ENCODE data around the gene SLC9A5.

Gene SLC9A5

DNA sequence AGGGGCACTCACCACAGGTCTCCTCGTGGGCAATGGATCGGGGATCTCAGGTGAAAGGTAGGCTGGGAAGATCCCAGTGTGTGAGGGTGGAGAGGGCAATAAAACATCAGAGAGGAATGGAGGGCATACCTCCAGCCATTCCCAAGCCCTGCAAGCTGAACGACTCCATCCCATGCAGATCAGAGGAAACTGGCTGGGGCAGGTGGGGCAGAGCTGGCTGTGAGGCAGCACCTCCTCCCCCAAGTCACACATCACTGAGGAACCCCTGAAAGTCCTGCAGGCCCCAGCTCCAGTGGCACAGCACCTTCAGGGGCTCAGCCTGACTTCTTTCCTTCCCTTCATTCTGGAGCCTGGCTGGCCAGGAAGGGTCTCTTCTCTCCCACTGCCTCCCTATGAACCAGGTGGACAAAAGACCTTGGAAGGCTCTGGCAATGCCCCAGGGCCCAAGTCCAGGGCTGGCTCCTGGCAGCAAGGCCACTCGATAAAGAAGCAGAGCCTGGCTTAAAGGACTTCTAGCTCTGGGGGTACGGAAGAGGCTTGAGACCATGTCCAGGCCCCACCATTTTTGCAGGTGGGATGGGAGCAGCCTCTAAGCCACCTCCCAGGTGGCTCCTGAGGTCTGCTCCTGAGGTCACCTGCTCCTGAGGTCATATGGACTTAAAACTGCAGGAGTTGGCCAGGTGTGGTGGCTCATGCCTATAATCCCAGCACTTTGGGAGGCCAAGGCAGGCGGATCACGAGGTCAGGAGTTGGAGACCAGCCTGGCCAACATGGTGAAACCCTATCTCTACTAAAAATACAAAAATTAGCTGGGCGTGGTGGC is 35.4 kb upstream of the SLC9A5 start:
- in situ Hi-C loops (cut with HindIII; ENCODE audit: low sequenced_read_pairs): no loop called here

GRCh38 chr16:67215706-67216105 is 33.1 kb upstream of the SLC9A5 start:
- in situ Hi-C loops (cut with HindIII; ENCODE audit: low sequenced_read_pairs): loop anchor here (5.0 kb wide), 2 partner anchors 47 to 83 kb away; no protein-coding TSS in a partner anchor

GRCh38 chr16:67216612-67217490 is 31.9 kb upstream of the SLC9A5 start:
- in situ Hi-C loops (cut with HindIII; ENCODE audit: low sequenced_read_pairs): loop anchor here (5.0 kb wide), 2 partner anchors 45 to 85 kb away; no protein-coding TSS in a partner anchor

DNA sequence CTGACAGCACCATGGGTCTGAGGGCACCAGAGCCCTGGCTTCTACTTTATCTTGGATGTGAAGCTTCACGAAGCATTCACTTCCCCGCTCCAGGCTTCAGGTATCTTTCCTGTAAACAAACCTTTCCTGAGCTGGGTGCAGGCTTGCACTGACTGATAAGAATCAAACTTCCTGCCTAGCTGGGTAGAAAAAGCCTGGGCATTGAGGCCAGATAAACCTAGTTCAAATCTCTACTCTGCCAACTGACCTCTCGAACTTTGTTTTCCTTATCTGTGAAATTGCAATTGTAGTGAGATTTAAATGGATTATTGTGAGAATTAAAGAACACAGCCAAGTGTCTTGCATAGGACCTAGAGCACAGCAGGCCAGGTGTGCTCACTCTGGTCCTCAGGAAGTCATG is 24.8 kb upstream of the SLC9A5 start:
- in situ Hi-C loops (cut with HindIII; ENCODE audit: low sequenced_read_pairs): no loop called here

DNA sequence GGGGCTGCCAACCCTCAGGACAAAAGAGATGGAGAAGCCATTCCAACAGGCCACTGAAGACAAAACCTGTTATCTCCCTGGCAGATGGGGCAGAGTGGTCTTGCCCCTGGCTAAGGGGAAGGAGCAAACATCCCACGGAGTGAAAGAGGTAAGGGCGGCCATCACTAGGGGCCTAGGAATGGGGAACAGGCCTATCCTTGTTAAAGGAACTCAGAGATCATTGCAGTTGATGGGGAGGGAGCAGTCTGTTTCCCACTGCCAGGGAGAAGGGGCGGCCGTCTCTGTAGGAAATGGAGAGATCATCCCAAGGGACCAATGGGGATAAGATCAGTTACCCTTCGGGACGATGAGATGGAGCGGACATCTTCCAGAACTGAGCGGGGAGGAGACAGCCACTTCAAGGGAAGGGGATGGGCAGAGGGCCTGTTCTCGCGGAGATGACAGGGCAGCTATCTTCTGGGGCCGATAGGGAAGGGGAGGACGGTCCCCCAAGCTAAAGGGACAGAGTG is 22.4 kb upstream of the SLC9A5 start:
- in situ Hi-C loops (cut with HindIII; ENCODE audit: low sequenced_read_pairs): no loop called here

DNA sequence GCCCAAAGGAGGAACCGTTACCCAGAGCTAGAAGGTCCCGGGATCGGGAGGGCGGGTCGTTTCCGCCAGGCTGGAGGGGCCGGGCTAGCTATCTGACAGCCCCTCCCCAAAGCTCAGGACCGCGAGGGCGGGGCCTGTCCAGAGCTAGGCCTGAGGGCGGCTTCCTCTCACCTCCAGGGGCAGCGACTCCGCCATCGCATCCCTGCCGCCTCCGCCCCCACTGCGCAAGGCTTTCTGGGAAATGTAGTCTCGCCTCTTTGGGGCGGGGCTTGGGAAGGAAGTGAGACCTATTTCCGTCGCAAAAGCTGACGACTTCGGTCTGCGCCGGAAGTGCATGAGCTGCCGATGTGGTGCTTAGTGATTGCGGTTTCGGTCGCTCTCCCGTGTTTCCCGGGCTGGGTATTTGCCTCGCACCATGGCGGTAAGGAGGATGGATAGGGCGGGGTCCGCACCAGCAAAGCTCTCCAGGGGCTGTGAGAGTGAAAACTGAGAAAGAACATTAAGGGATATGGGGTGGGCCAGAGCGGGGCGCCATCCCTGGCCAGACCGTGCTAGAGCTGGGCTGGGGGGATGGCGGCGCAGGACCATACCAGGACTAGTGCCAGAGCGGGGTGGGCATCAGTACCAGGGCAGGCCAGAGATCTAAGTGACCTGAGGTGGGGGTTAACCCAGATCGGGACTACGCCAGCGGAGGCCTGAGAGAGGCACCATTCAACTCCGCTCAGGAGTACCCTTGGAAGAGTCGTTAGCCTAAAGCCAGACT is 21.8 kb upstream of the SLC9A5 start, which contains the start of gene TMEM208:
TMEM208 (plus strand) TSS at position 327 of the 763 bp plus-strand sequence; CDS start at position 416, 89 bp downstream.
- in situ Hi-C loops (cut with HindIII; ENCODE audit: low sequenced_read_pairs): no loop called here

- in situ Hi-C loops (cut with HindIII; ENCODE audit: low sequenced_read_pairs): no loop called here
Observed at GRCh38 chr16:67227567-67227921, 21.2 kb upstream of the SLC9A5 start.

DNA sequence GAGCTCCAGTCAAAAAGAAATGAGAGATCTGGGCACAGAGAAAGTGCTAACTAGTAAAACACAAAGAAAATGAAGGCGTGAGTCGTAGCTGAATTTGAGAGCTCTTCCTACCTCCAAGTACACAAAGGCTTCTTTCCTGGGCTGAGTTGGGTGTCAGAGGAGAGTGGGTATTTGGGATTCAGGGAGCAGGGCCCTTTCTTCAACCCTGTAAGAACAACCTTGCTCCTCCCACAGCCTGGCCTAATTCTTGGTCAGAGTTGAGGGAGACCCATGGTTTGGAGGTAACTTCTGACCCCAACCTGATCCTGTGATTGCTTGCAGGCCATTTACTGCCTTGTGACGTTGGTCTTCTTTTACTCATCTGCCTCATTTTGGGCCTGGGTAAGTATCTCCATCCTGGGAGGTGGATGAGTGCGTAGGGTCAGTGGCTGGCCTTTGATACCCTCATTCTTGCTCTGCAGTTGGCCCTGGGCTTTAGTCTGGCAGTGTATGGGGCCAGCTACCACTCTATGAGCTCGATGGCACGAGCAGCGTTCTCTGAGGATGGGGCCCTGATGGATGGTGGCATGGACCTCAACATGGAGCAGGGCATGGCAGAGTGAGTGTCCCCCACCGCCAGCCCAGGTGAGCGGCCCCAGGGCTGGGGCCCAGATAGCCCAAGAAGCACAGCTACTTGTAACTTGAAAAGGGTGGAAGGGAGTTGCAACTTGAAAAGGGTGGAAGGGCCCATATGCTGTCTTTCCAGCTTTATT is 20.6 kb upstream of the SLC9A5 start:
- in situ Hi-C loops (cut with HindIII; ENCODE audit: low sequenced_read_pairs): no loop called here

GRCh38 chr16:67228905-67229304 is 19.9 kb upstream of the SLC9A5 start:
- in situ Hi-C loops (cut with HindIII; ENCODE audit: low sequenced_read_pairs): no loop called here

DNA sequence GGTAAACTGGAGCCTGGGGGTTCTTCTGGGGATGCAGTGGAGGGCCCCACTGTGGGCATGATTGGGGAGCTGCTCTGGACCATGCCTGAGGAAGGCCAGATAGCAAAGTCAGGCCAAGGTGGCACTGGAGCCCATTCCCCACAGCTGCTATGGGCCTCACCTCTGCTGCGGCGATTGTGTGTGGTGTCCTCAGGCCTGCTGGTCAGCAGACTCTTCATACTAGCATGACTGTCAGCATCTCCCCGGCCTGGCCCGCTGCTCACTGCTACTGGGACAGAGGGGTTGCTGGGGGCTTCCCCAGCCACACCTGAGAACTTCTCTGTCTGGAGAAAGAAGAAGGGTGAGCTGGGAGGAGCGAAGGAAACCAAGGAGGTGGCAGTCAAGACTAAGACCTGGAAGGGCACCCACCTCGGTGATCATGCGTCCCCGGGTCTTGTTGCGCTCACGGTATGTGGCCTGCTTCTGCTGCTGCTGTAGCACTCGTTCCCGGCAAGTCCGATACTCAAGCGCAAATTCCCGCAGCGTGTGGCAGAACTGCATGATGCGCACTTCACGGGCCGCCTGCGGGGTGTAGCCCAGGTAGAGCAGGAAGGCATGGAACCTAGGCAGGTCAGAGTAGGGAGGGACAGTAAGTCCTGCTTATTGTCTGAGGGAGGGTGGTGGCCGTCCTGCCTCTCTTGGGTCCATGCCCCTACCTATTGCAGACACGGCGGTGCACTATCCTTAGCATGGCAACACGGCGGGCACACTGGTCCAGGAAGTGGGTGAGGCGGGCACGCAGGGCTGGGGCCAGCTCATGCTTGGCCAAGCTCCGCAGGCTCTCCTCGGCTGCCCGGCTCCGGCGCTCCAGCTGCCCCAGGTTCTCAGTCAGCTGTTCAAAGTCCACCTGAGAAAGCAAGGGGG is 18.6 kb upstream of the SLC9A5 start:
- in situ Hi-C loops (cut with HindIII; ENCODE audit: low sequenced_read_pairs): no loop called here

- in situ Hi-C loops (cut with HindIII; ENCODE audit: low sequenced_read_pairs): no loop called here
Observed at GRCh38 chr16:67230809-67231660, 17.7 kb upstream of the SLC9A5 start.

DNA sequence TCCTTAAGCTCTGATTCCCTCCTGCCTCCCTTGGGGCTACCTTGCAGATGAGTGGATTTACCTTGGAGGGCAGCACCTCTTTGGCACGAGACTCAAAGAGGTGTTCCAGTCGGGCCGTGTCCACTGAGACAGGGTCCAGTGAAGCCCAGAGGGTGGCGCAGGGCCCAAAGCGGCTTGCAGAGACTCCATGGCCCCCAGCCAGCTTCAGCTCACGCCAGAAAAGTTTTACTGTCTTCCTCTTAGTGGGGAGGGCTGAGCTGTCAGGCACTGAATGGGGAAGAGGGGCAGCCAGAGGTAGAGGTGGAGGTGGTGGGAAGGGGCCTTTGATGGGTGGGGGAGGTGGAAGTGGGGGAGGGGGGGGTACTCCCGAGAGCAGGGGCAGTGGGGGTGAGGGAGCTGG is 15.2 kb upstream of the SLC9A5 start:
- in situ Hi-C loops (cut with HindIII; ENCODE audit: low sequenced_read_pairs): no loop called here

GRCh38 chr16:67234180-67234597 is 14.6 kb upstream of the SLC9A5 start:
- in situ Hi-C loops (cut with HindIII; ENCODE audit: low sequenced_read_pairs): no loop called here

DNA sequence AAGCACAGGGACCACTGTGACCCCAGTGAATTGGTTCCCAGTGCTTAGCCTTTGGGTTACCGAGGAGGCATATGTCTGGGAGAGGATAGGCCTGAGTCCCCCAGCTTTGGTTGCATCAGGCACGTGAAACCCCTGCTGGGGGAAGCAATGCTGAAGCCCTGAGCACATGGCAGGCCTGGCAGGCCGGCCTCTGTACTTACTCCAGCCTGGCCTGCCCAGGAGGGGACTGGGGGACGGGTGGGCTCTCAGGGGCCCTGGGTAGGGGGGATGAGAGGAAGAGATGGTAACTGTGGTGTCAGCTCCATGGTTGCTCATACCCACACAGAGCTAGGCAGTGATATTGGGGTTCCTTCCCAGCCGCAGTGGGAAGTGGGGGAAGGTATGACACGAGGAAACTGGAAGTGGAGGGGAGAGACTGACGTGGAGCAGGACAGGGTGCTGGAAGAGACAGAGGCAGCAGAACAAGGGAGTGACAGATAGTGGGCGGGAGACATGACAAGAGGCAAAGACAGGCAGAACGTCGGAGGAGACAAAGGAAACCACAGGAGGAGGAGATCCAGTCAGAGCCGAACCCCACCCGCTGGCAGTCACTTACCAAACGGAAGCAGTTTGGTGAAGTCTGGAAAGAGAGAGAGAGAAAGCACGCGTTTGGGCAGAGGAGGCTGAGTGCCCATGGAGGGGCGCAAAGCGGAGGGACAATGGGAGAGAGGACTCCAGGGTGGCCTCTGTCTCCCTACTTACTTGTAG is 12.8 kb upstream of the SLC9A5 start:
- in situ Hi-C loops (cut with HindIII; ENCODE audit: low sequenced_read_pairs): loop anchor here (5.0 kb wide), 3 partner anchors 39 to 69 kb away; partner anchors contain the start of gene ELMO3

- in situ Hi-C loops (cut with HindIII; ENCODE audit: low sequenced_read_pairs): loop anchor here (5.0 kb wide), 3 partner anchors 39 to 69 kb away; partner anchors contain the start of gene ELMO3
Observed at GRCh38 chr16:67236563-67237395, 12.0 kb upstream of the SLC9A5 start.
